GM12878 (cell line): ENCODE data around the gene SNAI1. TPM values are rescaled to one million over a fixed set of nuclear protein-coding genes. Genes with fewer than 3 reads are reported as not detected.

Experiments
- BACH1 ChIP-seq: fragments of 450-650 bp; IDR thresholded peaks from 2 replicates; pipeline ENCODE4 v1.6.1; 2017; ENCODE audit warnings: mild to moderate bottlenecking, borderline replicate concordance
- CHD4 ChIP-seq: fragments of 200-600 bp; sonication (generic); IDR thresholded peaks from 2 replicates; pipeline ENCODE4 v1.6.1; 2016; ENCODE audit warnings: mild to moderate bottlenecking
- CREB1 ChIP-seq: IDR thresholded peaks from 2 replicates; pipeline ENCODE4 v1.6.1; 2012; ENCODE audit warnings: low read depth, mild to moderate bottlenecking, inconsistent platforms
- FOS ChIP-seq: IDR thresholded peaks from 3 replicates; pipeline ENCODE4 v1.6.1; 2011; ENCODE audit warnings: borderline replicate concordance; ENCODE audit not compliant: insufficient read length; ENCODE audit errors: extremely low read depth
- FOXM1 ChIP-seq: IDR thresholded peaks from 2 replicates; pipeline ENCODE4 v1.6.1; 2012; ENCODE audit warnings: low read depth, mild to moderate bottlenecking, inconsistent platforms, low read length, moderate library complexity
- HDGF ChIP-seq: fragments of 450-650 bp; IDR thresholded peaks from 2 replicates; pipeline ENCODE4 v1.6.1; 2016; ENCODE audit warnings: antibody characterized with exemption
- IKZF1 ChIP-seq: fragments of 450-650 bp; conservative IDR thresholded peaks from 2 replicates; pipeline ENCODE4 v1.6.1; 2017; ENCODE audit warnings: antibody characterized with exemption, mild to moderate bottlenecking
- KLF5 ChIP-seq: fragments of 450-650 bp; IDR thresholded peaks from 2 replicates; pipeline ENCODE4 v1.6.1; 2014; ENCODE audit warnings: mild to moderate bottlenecking; ENCODE audit not compliant: partially characterized antibody
- MTA2 ChIP-seq: fragments of 450-650 bp; IDR thresholded peaks from 2 replicates; pipeline ENCODE4 v1.6.1; 2016; ENCODE audit warnings: low read depth, mild to moderate bottlenecking, moderate library complexity
- MYB ChIP-seq: fragments of 150-350 bp; IDR thresholded peaks from 2 replicates; pipeline ENCODE4 v1.6.1; 2014; ENCODE audit warnings: mild to moderate bottlenecking, low read depth, low read length, borderline replicate concordance
- MYC ChIP-seq: IDR thresholded peaks from 2 replicates; pipeline ENCODE4 v1.6.1; 2011; ENCODE audit warnings: mild to moderate bottlenecking, low read length, moderate library complexity, inconsistent platforms; ENCODE audit not compliant: insufficient read depth, insufficient replicate concordance, insufficient read length, severe bottlenecking
- POU2F2 ChIP-seq: IDR thresholded peaks from 3 replicates; pipeline ENCODE4 v1.6.1; 2011; ENCODE audit warnings: low read depth, mild to moderate bottlenecking, low read length, borderline replicate concordance
- RAD21 ChIP-seq: IDR thresholded peaks from 2 replicates; pipeline ENCODE4 v1.6.1; 2011; ENCODE audit warnings: mild to moderate bottlenecking, low read depth, low read length, moderate library complexity; ENCODE audit not compliant: insufficient read depth
- SMAD5 ChIP-seq: IDR thresholded peaks from 2 replicates; pipeline ENCODE4 v1.6.1; 2016; ENCODE audit warnings: antibody characterized with exemption, low read depth
- SP1 ChIP-seq: IDR thresholded peaks from one replicate; pipeline ENCODE4 v1.6.1; 2011; ENCODE audit warnings: low read depth, low read length
- TCF12 ChIP-seq: IDR thresholded peaks from 2 replicates; pipeline ENCODE4 v1.6.1; 2011; ENCODE audit warnings: low read depth, mild to moderate bottlenecking, low read length
- TCF7 ChIP-seq: IDR thresholded peaks from 2 replicates; pipeline ENCODE4 v1.6.1; 2014; ENCODE audit warnings: antibody characterized with exemption, borderline replicate concordance
- ZBED1 ChIP-seq: IDR thresholded peaks from 2 replicates; pipeline ENCODE4 v1.6.1; 2016; ENCODE audit warnings: borderline replicate concordance
- polyA plus RNA-seq, 11 experiments: library from polyadenylated mRNA; depleted of rRNA in 4 of 11; unstranded in 6 of 11; stranded (reverse) in 5 of 11; fragments of >200 nt; fragmentation: Nextera tagmentation in 4 of 11; fragmentation: Illumina TruSeq in 1 of 11; extraction: Ambion mirVana in 4 of 11; extraction: Trizol in 1 of 11; gene quantifications; 1 replicate in 1 of 11; 2 replicates in 10 of 11; pipeline versions ENCODE4 v1.2.1 to v1.2.3, GENCODE V29; 2011 to 2016; ENCODE audit warnings: inconsistent platforms in 2 of 11, missing spikeins in 2 of 11, low read depth in 1 of 11
- total RNA-seq, 4 experiments: library from RNA; depleted of rRNA in 3 of 4; stranded (reverse); fragments of >200 nt in 3 of 4; fragmentation: Illumina TruSeq in 1 of 4; extraction: Trizol in 1 of 4; gene quantifications; 2 replicates each; pipeline versions ENCODE4 v1.2.1 to v1.2.3, GENCODE V29; 2013 to 2021
- TF ChIP-seq, protein P1 (sequence below): fragments of 450-650 bp; IDR thresholded peaks from 2 replicates; pipeline ENCODE4 v1.6.1; 2016; ENCODE audit warnings: mild to moderate bottlenecking
- TF ChIP-seq, protein P2 (sequence below): fragments of 450-650 bp; IDR thresholded peaks from 2 replicates; pipeline ENCODE4 v1.6.1; 2017; ENCODE audit warnings: borderline replicate concordance
- TF ChIP-seq, protein P3 (sequence below), 3 experiments: IDR thresholded peaks in 2 of 3; conservative IDR thresholded peaks in 1 of 3; 2 replicates each; pipeline ENCODE4 v1.5.1; 2011; ENCODE audit warnings: low read depth in 3 of 3, low read length in 3 of 3, mild to moderate bottlenecking in 3 of 3, control low read depth in 2 of 3, moderate library complexity in 2 of 3, inconsistent platforms in 1 of 3, mixed read lengths in 1 of 3; ENCODE audit not compliant: control insufficient read depth in 2 of 3, insufficient read depth in 1 of 3; ENCODE audit errors: extremely low read depth in 1 of 3
- TF ChIP-seq, protein P4 (sequence below): IDR thresholded peaks from 2 replicates; pipeline ENCODE4 v1.6.1; 2012; ENCODE audit warnings: low read length, inconsistent platforms
- TF ChIP-seq, protein P5 (sequence below): IDR thresholded peaks from 2 replicates; pipeline ENCODE4 v1.6.1; 2011; ENCODE audit warnings: mild to moderate bottlenecking, low read depth, low read length, moderate library complexity; ENCODE audit not compliant: insufficient replicate concordance

The SNAI1 gene
- total and polyA plus RNA-seq, 10 of the 15 experiments (the other 5 are each of a cell fraction or from before 2014, with no cell fraction given) = 0.11 to 0.79 (median 0.24) TPM; not detected in 2

DNA sequence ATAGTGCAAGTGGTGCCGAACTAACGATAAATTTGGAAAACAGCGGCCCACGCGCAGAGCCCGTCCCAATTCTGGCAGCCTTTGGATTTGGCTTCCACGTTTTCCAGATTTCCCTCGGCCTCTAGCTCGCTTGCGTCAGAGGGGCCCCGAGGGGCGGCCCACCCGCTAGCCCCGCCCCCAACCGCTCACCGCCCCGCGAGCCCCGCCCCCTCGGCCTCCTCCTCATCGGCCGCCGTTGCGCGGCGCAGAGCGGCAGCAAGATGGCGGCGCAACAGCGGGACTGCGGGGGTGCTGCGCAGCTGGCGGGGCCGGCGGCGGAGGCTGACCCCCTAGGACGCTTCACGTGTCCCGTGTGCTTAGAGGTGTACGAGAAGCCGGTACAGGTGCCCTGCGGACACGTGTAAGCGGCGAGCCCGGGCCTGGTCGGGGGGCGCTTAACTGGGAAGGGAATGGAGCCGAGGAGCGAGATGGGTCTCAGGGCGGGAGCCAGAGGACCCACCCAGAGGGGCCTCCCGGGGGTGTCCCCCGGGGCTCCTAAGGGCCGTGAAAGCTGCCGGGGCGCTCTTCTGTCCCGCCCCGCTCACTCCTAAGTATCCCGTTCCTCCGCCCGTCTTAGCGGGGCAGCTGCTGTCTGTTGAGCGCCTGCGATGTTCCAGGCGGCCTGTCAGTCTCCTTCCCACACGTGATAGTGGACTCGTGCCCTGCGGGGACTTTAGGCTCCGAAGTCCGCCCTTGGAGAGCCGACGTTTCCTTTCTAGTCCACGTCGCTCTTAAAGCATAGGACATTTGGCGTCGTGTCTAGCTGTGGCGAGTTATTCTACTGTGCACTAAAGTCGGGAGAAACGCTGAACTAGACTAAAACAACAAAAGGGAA is 46.4 kb upstream of the SNAI1 start, which contains the start of gene RNF114 (continued):
- TF ChIP-seq, protein P1, sequence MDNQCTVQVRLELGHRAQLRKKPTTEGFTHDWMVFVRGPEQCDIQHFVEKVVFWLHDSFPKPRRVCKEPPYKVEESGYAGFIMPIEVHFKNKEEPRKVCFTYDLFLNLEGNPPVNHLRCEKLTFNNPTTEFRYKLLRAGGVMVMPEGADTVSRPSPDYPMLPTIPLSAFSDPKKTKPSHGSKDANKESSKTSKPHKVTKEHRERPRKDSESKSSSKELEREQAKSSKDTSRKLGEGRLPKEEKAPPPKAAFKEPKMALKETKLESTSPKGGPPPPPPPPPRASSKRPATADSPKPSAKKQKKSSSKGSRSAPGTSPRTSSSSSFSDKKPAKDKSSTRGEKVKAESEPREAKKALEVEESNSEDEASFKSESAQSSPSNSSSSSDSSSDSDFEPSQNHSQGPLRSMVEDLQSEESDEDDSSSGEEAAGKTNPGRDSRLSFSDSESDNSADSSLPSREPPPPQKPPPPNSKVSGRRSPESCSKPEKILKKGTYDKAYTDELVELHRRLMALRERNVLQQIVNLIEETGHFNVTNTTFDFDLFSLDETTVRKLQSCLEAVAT = no peak
- TF ChIP-seq HDGF (no peak), SMAD5 (no peak), CHD4 (no peak), KLF5 (no peak), IKZF1 (peak; percentile 61), TCF7 (no peak), ZBED1 (no peak), RAD21 (no peak), FOXM1 (no peak), MYC (no peak), MTA2 (no peak), FOS (no peak), SP1 (peak; percentile 92), MYB (no peak), BACH1 (peak; percentile 73; the same call in 1 of the 2 replicates), POU2F2 (peak; percentile 75; the same call in 1 of the 3 replicates), CREB1 (peak; percentile 81), TCF12 (peak; percentile 71; the same call in 1 of the 2 replicates)
- TF ChIP-seq, protein P2, sequence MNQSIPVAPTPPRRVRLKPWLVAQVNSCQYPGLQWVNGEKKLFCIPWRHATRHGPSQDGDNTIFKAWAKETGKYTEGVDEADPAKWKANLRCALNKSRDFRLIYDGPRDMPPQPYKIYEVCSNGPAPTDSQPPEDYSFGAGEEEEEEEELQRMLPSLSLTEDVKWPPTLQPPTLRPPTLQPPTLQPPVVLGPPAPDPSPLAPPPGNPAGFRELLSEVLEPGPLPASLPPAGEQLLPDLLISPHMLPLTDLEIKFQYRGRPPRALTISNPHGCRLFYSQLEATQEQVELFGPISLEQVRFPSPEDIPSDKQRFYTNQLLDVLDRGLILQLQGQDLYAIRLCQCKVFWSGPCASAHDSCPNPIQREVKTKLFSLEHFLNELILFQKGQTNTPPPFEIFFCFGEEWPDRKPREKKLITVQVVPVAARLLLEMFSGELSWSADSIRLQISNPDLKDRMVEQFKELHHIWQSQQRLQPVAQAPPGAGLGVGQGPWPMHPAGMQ = no peak
- TF ChIP-seq, protein P3, sequence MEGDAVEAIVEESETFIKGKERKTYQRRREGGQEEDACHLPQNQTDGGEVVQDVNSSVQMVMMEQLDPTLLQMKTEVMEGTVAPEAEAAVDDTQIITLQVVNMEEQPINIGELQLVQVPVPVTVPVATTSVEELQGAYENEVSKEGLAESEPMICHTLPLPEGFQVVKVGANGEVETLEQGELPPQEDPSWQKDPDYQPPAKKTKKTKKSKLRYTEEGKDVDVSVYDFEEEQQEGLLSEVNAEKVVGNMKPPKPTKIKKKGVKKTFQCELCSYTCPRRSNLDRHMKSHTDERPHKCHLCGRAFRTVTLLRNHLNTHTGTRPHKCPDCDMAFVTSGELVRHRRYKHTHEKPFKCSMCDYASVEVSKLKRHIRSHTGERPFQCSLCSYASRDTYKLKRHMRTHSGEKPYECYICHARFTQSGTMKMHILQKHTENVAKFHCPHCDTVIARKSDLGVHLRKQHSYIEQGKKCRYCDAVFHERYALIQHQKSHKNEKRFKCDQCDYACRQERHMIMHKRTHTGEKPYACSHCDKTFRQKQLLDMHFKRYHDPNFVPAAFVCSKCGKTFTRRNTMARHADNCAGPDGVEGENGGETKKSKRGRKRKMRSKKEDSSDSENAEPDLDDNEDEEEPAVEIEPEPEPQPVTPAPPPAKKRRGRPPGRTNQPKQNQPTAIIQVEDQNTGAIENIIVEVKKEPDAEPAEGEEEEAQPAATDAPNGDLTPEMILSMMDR (IDR thresholded peaks at IDR 0.05 in 2 of 3, conservative IDR thresholded peaks at IDR 0.05 in 1 of 3; ENCODE audit: control insufficient read depth in 2 of 3, extremely low read depth in 1 of 3, insufficient read depth in 1 of 3, low read depth in 3 of 3, low read length in 3 of 3) = no peak; a peak in 1 of 6 replicates
- TF ChIP-seq, protein P4, sequence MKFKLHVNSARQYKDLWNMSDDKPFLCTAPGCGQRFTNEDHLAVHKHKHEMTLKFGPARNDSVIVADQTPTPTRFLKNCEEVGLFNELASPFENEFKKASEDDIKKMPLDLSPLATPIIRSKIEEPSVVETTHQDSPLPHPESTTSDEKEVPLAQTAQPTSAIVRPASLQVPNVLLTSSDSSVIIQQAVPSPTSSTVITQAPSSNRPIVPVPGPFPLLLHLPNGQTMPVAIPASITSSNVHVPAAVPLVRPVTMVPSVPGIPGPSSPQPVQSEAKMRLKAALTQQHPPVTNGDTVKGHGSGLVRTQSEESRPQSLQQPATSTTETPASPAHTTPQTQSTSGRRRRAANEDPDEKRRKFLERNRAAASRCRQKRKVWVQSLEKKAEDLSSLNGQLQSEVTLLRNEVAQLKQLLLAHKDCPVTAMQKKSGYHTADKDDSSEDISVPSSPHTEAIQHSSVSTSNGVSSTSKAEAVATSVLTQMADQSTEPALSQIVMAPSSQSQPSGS = no peak
- TF ChIP-seq, protein P5, sequence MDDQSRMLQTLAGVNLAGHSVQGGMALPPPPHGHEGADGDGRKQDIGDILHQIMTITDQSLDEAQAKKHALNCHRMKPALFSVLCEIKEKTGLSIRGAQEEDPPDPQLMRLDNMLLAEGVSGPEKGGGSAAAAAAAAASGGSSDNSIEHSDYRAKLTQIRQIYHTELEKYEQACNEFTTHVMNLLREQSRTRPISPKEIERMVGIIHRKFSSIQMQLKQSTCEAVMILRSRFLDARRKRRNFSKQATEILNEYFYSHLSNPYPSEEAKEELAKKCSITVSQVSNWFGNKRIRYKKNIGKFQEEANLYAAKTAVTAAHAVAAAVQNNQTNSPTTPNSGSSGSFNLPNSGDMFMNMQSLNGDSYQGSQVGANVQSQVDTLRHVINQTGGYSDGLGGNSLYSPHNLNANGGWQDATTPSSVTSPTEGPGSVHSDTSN = no peak
